Epithelial cell of proximal tubule (primary cell): Measurements from ENCODE around the gene RSPO3. TPM values are rescaled to one million over a fixed set of nuclear protein-coding genes. Genes with fewer than 3 reads are reported as not detected.
A peak's percentile ranks its signal among the peaks of the same experiment; 100 is the strongest.

Source experiments
- DNase-seq: peaks from one replicate; pipeline ENCODE4 v3.0.0-alpha.2; 2011; ENCODE audit warnings: low read depth
- H3K4me3 ChIP-seq: 2 replicates; pipeline ENCODE4 v1.5.1; 2011; ENCODE audit warnings: low read depth, mild to moderate bottlenecking, low read length
- total RNA-seq: library from RNA; depleted of rRNA; stranded (reverse); fragments of >200 nt; gene quantifications from 2 replicates; pipeline ENCODE4 v1.2.3, GENCODE V29; 2015
- TF ChIP-seq, protein P1 (sequence below): conservative IDR thresholded peaks from 2 replicates; pipeline ENCODE4 v1.5.1; 2012; ENCODE audit warnings: low read depth, mild to moderate bottlenecking, low read length

The RSPO3 gene
- total RNA-seq, 1 donor from 2014 or later: 0.35 TPM

DNA sequence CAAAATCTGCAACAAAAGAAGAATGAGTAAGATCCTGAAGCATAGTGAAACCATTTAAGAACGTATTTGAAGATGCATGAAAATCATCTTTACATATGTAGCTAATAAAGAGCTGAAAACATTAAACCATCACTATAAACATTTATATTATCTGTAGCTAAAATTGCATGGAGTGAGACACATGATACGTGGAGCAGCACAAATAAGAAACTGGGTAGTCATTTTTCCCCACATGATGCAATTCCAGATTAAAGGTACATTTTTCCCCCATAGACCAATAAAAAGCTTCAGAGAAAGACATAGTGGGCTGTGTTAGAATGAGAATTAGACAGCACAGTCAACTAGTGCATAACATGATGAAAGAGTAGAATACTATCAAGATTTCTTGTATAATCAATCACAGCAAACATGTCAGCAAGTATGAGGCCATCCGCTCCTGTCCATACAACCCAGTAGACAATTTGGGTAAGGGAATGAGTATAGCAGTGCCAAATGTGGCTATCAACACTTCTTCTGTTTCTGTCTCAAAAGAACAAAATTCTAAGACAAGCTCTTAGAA lies 67.0 kb downstream of the RSPO3 start:
- TF ChIP-seq, protein P1, sequence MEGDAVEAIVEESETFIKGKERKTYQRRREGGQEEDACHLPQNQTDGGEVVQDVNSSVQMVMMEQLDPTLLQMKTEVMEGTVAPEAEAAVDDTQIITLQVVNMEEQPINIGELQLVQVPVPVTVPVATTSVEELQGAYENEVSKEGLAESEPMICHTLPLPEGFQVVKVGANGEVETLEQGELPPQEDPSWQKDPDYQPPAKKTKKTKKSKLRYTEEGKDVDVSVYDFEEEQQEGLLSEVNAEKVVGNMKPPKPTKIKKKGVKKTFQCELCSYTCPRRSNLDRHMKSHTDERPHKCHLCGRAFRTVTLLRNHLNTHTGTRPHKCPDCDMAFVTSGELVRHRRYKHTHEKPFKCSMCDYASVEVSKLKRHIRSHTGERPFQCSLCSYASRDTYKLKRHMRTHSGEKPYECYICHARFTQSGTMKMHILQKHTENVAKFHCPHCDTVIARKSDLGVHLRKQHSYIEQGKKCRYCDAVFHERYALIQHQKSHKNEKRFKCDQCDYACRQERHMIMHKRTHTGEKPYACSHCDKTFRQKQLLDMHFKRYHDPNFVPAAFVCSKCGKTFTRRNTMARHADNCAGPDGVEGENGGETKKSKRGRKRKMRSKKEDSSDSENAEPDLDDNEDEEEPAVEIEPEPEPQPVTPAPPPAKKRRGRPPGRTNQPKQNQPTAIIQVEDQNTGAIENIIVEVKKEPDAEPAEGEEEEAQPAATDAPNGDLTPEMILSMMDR: no peak
- no peak overlapping the region for H3K4me3 ChIP-seq
- no peak for DNase-seq

DNA sequence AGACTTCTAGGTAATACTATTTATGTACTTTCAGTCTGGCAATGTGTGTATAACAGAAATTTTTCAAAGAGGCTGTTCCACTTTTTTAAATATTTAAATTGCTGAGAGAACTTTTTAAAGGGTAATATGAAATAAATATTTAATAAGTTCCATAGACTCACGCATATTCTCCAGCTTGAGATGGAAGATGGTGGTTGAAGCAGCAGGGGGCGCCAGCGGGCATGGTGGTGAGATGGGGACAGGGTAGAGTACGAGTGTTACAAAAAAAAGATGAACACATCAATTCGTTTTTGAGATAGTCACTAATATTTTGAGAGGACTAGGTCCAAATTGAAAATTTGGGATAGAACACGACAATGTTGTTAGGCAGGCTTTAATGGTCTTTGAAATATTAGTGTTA lies 68.4 kb downstream of the RSPO3 start:
- DNase-seq: no peak

DNA sequence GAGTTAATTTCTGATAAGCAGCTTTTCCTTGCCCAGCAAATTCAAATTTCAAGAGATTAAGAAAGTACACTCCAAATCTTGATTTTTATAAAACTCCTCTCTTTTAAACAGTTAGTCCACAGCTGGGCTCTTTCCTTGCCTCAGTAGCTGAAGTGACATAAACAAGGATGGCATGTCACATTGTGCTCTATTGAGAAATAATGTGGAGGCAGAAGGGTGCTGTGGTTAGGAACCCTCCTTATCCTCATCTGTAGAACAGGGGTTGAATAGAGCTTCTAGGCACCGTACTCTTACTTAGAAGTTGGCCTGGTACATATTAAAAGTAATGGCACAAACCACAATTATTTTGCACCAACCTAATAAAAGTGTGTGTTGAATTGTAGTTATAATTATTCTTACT lies 70.3 kb downstream of the RSPO3 start:
- DNase-seq: no peak
- H3K4me3 ChIP-seq: no peak overlapping the region
- TF ChIP-seq, protein P1: no peak

More for the DNA sequence above, 68.4 kb downstream of the RSPO3 start:
- TF ChIP-seq, protein P1: peak; percentile 93
- no peak overlapping the region for H3K4me3 ChIP-seq

DNA sequence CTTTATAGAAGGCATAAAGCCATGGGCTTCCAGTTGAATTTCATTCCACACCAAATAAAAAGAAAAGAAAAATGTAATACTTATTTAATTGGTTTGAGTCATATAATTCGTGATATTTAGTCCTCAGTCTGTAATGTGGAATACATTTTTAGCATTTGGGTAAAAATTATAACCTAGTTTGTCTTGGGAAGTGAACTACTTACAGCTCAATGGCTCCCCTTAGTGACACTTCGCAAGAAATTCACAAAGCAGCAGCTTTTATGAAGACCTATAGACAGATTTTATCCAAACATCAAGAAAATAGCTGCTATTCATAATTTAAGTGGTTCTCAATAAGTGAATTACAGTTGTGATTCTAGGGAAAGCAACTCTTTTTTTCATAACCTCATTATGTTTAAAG lies 72.1 kb downstream of the RSPO3 start:
- no peak for DNase-seq
- H3K4me3 ChIP-seq: no peak overlapping the region
- TF ChIP-seq, protein P1: peak; percentile 69

DNA sequence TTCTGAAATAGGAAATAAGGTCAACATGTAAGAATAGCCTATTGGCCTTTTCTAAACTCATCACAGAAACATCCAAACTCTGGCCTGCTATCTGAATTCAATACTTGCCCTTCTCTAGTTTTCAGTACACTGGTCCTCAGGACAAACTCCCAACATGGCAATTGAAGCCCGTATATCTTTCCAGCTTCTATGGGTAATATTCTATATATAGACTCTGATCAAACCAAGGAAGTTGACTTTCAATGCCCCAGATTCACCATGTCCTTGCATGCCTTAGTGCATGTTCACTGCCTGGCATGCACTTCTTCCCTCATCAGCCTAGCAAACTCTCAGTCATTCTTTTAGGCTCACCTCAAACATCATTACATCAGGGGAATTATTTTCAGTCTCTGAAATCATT lies 73.2 kb downstream of the RSPO3 start:
- TF ChIP-seq, protein P1: no peak
- H3K4me3 ChIP-seq: no peak overlapping the region
- DNase-seq: no peak

DNA sequence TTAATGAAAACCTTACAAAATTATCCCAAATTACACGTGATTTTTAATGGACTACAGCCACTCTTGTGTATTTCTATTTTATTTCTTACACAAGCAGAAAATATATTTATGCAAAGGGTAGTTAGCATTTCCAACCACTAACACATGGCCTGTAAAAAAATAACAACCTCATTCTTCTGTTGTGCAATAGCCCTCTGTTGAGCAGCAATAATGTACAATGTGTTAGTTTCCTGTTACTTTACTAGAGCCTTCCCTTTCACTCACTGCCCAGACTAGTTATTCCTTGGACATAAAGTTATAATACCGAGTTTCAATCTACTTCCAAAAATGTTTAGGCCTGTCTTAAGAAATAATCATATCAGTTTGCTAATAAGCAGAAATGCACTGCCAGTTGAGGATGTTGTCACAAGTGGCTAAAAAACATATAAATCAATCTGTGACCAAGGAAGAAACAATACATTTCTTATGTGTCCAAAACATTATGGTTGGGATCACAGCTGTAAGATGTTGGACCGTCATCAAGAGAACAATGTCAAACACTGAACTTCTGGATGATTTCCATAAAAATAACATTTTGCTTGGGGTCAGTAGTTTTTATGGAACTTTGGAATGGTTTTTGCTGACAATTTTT lies 74.6 kb downstream of the RSPO3 start:
- DNase-seq: no peak
- no peak overlapping the region for H3K4me3 ChIP-seq
- TF ChIP-seq, protein P1: no peak

DNA sequence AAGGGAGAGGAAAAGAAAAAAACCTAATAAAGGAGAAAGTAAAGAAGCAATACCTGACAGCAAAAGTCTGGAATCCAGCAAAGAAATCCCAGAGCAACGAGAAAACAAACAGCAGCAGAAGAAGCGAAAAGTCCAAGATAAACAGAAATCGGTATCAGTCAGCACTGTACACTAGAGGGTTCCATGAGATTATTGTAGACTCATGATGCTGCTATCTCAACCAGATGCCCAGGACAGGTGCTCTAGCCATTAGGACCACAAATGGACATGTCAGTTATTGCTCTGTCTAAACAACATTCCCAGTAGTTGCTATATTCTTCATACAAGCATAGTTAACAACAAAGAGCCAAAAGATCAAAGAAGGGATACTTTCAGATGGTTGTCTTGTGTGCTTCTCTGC lies 77.4 kb downstream of the RSPO3 start:
- no peak overlapping the region for H3K4me3 ChIP-seq
- no peak for DNase-seq
- TF ChIP-seq, protein P1: no peak
